Right lobe of liver (tissue), 6 donors: ENCODE data around the gene LRBA. TPM values are rescaled to one million over a fixed set of nuclear protein-coding genes. Genes with fewer than 3 reads are reported as not detected.

Experiments used
- ATAC-seq, 4 donors: fragments of 200-7000 bp; cut with Tn5 transposase; one replicate each; pipeline ENCODE4 v1.9.1; 2020; ENCODE audit warnings: mild to moderate bottlenecking in 4 of 4, moderate library complexity in 4 of 4
- DNase-seq, 3 donors: peaks; one replicate each; pipeline ENCODE4 v3.0.0-alpha.2; 2020
- H3K27ac ChIP-seq, 3 donors: fragments of 200-600 bp; one replicate each; pipeline ENCODE4 v1.8.0; 2022
- H3K27me3 ChIP-seq, 2 donors: fragments of 200-600 bp; one replicate each; pipeline ENCODE4 v1.8.0; 2022
- H3K36me3 ChIP-seq, 4 donors: fragments of 200-600 bp; sonication (generic) in 1 of 4; one replicate each; pipeline versions ENCODE4 v1.5.1 to v1.8.0; 2017 to 2022; ENCODE audit warnings: control low read depth in 1 of 4
- H3K4me1 ChIP-seq, 4 donors: fragments of 200-600 bp; sonication (generic) in 1 of 4; one replicate each; pipeline versions ENCODE4 v1.5.1 to v1.8.0; 2017 to 2022; ENCODE audit warnings: control low read depth in 1 of 4
- H3K4me3 ChIP-seq, 3 donors: fragments of 200-600 bp; one replicate each; pipeline ENCODE4 v1.8.0; 2022
- H3K9me3 ChIP-seq, 4 donors: fragments of 200-600 bp; sonication (generic) in 1 of 4; one replicate each; pipeline versions ENCODE4 v1.5.1 to v1.8.0; 2017 to 2022; ENCODE audit warnings: control low read depth in 1 of 4
- POLR2A ChIP-seq: fragments of 450-650 bp; IDR thresholded peaks from one replicate; pipeline ENCODE4 v1.6.1; 2017; ENCODE audit warnings: antibody characterized with exemption, mild to moderate bottlenecking
- WGBS: methylation state at CpG from one replicate; pipeline ENCODE4 v1.1.6; 2018; ENCODE audit warnings: low coverage, low lambda C conversion rate; ENCODE audit not compliant: insufficient coverage; ENCODE audit errors: missing lambda C conversion rate; 5-methylcytosine and 5-hydroxymethylcytosine counted together
- intact Hi-C, 2 donors: fragments of 100-400 bp; cut with DNase I; formaldehyde crosslinking; loops; one replicate each; pipeline versions ENCODE4 v1.11.2 to v1.14.1; 2022
- total RNA-seq, 6 experiments: library from RNA; depleted of rRNA in 2 of 6; stranded (reverse); fragments of >200 nt in 2 of 6; fragmentation: NEBNext Ultra II Directional in 3 of 6; extraction: Animal tissue kit (Norgen Biotek cat#: 25700) in 3 of 6; gene quantifications; one replicate each; pipeline versions ENCODE4 v1.1.0 to v1.2.4, GENCODE V29; 2016 to 2023
- TF ChIP-seq, protein P1 (sequence below), 4 donors: fragments of 200-600 bp in 3 of 4; fragments of 450-650 bp in 1 of 4; IDR thresholded peaks; one replicate each; pipeline versions ENCODE4 v1.5.1 to v1.8.0; 2016 to 2022; ENCODE audit warnings: antibody characterized with exemption in 4 of 4, mild to moderate bottlenecking in 2 of 4
- donor health status: DM: no; HTN: yes; CAD: no.
- donor health status: DM: no; HTN: no; CAD: no.
- donor health status: DM: no; HTN: no; CAD: no.
- donor health status: DM: no; HTN: yes; CAD: no.
- donor health status: DM: no; HTN: yes; CAD: no.

Gene LRBA
- total RNA-seq, 6 experiments from 2014 or later, result 18.9 to 48.1 (median 24.5) TPM

DNA sequence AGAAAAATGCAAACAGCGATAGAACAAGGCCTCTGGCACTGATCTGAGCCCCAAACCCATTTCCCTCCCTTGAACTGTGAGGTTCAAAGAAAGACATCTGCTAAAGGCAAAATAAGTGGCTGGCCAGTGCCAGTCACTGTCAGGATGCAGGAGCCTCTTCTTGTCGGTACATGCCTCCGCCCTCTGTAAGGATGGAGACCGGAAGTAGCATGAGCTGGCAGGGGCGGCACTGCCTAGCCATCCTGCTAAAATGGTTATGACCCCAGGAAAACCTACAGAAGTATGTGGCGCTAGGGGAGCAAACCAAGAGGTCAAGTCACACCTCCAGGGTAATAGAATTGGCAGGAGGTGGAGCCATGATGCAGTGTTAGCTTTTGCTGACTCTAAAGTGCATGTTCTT lies 756.5 kb downstream of the LRBA start:
- Histone ChIP-seq H3K4me1 (no peaks in the 10 kb centered on the region), H3K27me3 (no peaks in the 10 kb centered on the region), H3K9me3 (no peaks in the 10 kb centered on the region), H3K36me3 (no peaks in the 10 kb centered on the region), H3K27ac (no peak overlapping the region), H3K4me3 (no peak overlapping the region)
- DNase-seq (no peak), ATAC-seq (no peak)
- WGBS, result 89% methylated on average over 3 of the region's 6 CpGs
- intact Hi-C loops, result no loop called here
- TF ChIP-seq POLR2A, result no peak
- TF ChIP-seq, protein P1, sequence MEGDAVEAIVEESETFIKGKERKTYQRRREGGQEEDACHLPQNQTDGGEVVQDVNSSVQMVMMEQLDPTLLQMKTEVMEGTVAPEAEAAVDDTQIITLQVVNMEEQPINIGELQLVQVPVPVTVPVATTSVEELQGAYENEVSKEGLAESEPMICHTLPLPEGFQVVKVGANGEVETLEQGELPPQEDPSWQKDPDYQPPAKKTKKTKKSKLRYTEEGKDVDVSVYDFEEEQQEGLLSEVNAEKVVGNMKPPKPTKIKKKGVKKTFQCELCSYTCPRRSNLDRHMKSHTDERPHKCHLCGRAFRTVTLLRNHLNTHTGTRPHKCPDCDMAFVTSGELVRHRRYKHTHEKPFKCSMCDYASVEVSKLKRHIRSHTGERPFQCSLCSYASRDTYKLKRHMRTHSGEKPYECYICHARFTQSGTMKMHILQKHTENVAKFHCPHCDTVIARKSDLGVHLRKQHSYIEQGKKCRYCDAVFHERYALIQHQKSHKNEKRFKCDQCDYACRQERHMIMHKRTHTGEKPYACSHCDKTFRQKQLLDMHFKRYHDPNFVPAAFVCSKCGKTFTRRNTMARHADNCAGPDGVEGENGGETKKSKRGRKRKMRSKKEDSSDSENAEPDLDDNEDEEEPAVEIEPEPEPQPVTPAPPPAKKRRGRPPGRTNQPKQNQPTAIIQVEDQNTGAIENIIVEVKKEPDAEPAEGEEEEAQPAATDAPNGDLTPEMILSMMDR (IDR thresholded peaks at IDR 0.05), result no peak

GRCh38 chr4:150256841-150257730 lies 758.0 kb downstream of the LRBA start:
- H3K4me1 ChIP-seq, result no peaks in the 10 kb centered on the region
- intact Hi-C loops, result no loop called here
- H3K27ac ChIP-seq, result no peak overlapping the region
- H3K9me3 ChIP-seq, result no peaks in the 10 kb centered on the region
- no peaks in the 10 kb centered on the region for H3K36me3 ChIP-seq
- TF ChIP-seq, protein P1 (IDR thresholded peaks at IDR 0.05), result peak in 1 of 4 donors; percentile 22
- no peak for TF ChIP-seq POLR2A
- ATAC-seq (peak; percentile 48 to 73 (median 58)), DNase-seq (no peak)
- H3K27me3 ChIP-seq, result no peaks in the 10 kb centered on the region
- 47% methylated on average over 17 of the region's 25 CpGs for WGBS
- no peak overlapping the region for H3K4me3 ChIP-seq

DNA sequence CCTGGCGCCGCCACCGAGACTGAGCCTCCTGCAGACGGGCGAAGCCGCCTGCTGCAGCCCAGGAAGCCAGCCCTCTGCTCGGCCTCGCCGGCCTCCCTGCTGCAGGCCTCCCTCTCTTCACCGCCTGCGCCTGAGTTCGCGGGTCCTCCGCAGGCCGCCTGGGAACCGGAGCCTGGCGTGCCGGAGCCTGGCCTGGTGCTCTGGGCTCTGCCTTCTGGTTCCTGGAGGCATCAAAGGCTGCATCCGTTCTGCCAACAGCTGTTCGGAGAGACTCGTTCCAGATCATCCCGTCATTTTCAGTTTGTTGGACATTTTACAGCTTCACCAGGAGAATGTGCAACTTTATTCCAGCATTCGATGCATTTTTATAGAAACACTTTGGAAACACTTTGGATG lies 758.9 kb downstream of the LRBA start:
- intact Hi-C loops, result no loop called here
- H3K4me1 ChIP-seq, result no peaks in the 10 kb centered on the region
- peak overlapping the region in 1 of 3 donors; percentile 39 for H3K27ac ChIP-seq
- 87% methylated on average over 6 of the region's 23 CpGs for WGBS
- H3K4me3 ChIP-seq, result no peak overlapping the region
- no peak for DNase-seq
- H3K36me3 ChIP-seq, result no peaks in the 10 kb centered on the region
- H3K27me3 ChIP-seq, result no peaks in the 10 kb centered on the region
- ATAC-seq, result no peak
- no peak for TF ChIP-seq POLR2A
- TF ChIP-seq, protein P1 (IDR thresholded peaks at IDR 0.05), result no peak
- H3K9me3 ChIP-seq, result no peaks in the 10 kb centered on the region

GRCh38 chr4:150255610-150256224 lies 759.4 kb downstream of the LRBA start:
- no peak for TF ChIP-seq POLR2A
- TF ChIP-seq, protein P1 (IDR thresholded peaks at IDR 0.05), result no peak
- Histone ChIP-seq H3K27ac (peak overlapping the region in 1 of 3 donors; percentile 39), H3K36me3 (no peaks in the 10 kb centered on the region), H3K4me1 (no peaks in the 10 kb centered on the region), H3K9me3 (no peaks in the 10 kb centered on the region), H3K27me3 (no peaks in the 10 kb centered on the region), H3K4me3 (no peak overlapping the region)
- DNase-seq, result no peak
- intact Hi-C loops, result no loop called here
- no peak for ATAC-seq
- 79% methylated on average over 3 of the region's 16 CpGs for WGBS
